ENCODE measurements around the gene PGM1. TPM values are rescaled to one million over a fixed set of nuclear protein-coding genes. Genes with fewer than 3 reads are reported as not detected.

The PGM1 gene
- total RNA-seq, 3 donors from 2014 or later (not counting 1 experiment from before 2014, with no cell fraction given): 23.5 to 31.4 (median 23.7) TPM

DNA sequence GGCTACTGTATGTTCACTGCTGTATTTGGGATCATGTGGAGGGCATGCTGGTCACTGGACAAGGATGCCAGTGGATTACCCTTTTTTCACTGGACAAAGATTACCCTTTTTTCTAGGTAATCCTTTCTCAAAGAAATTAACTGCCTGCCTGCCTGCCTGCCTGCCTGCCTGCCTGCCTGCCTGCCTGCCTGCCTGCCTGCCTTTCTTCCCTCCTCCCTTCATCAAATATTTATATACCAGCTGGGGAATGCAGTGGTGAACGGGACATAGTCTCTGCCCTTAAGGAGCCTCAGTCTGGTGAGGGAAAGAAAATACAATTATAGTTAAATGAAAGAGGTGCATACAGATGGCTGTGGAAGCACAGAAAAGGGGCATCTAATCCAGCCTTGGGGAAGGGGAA lies 85.0 kb downstream of the PGM1 start:
- Mint-ChIP-seq H3K27ac (no peak overlapping the region), H3K4me1 (no peaks in the 10 kb centered on the region), H3K9me3 (no peaks in the 10 kb centered on the region), H3K27me3 (ENCODE audit: low read depth in 2 of 2) (peaks cover 0 to 2% of the 10 kb centered on the region in 2 donors), H3K4me3 (no peak overlapping the region), H3K36me3 (no peaks in the 10 kb centered on the region)
- Histone ChIP-seq H3K36me3 (ENCODE audit: control insufficient read depth, insufficient read depth, low read length) (no peaks in the 10 kb centered on the region), H3K4me1 (ENCODE audit: control insufficient read depth, insufficient read depth, low read length) (no peaks in the 10 kb centered on the region), H3K27me3 (ENCODE audit: control insufficient read depth, insufficient read depth, low read length) (no peaks in the 10 kb centered on the region), H3K9me3 (ENCODE audit: control insufficient read depth, insufficient read depth, low read length) (no peaks in the 10 kb centered on the region), H3K27ac (ENCODE audit: low read length) (no peak overlapping the region), H3K4me3 (ENCODE audit: low read length) (no peak overlapping the region)
- intact Hi-C loops (cut with micrococcal nuclease): no loop called here
- TF ChIP-seq, protein P1, sequence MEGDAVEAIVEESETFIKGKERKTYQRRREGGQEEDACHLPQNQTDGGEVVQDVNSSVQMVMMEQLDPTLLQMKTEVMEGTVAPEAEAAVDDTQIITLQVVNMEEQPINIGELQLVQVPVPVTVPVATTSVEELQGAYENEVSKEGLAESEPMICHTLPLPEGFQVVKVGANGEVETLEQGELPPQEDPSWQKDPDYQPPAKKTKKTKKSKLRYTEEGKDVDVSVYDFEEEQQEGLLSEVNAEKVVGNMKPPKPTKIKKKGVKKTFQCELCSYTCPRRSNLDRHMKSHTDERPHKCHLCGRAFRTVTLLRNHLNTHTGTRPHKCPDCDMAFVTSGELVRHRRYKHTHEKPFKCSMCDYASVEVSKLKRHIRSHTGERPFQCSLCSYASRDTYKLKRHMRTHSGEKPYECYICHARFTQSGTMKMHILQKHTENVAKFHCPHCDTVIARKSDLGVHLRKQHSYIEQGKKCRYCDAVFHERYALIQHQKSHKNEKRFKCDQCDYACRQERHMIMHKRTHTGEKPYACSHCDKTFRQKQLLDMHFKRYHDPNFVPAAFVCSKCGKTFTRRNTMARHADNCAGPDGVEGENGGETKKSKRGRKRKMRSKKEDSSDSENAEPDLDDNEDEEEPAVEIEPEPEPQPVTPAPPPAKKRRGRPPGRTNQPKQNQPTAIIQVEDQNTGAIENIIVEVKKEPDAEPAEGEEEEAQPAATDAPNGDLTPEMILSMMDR (IDR thresholded peaks at IDR 0.05): no peak
- ATAC-seq (no peak), DNase-seq (no peak)
- WGBS (ENCODE audit: insufficient coverage): 83% methylated on average over 1 of the region's 1 CpG

- no peak overlapping the region for H3K27ac Mint-ChIP-seq
- intact Hi-C loops (cut with micrococcal nuclease): no loop called here
- 95% methylated on average over 2 of the region's 2 CpGs for WGBS (ENCODE audit: insufficient coverage)
- no peaks in the 10 kb centered on the region for H3K36me3 Mint-ChIP-seq
- TF ChIP-seq, protein P1 (IDR thresholded peaks at IDR 0.05): no peak
- H3K27me3 Mint-ChIP-seq (ENCODE audit: low read depth in 2 of 2): peaks cover 0 to 2% of the 10 kb centered on the region in 2 donors
- DNase-seq (no peak), ATAC-seq (no peak)
- Histone ChIP-seq H3K4me3 (ENCODE audit: low read length) (no peak overlapping the region), H3K9me3 (ENCODE audit: control insufficient read depth, insufficient read depth, low read length) (no peaks in the 10 kb centered on the region), H3K27ac (ENCODE audit: low read length) (no peak overlapping the region), H3K27me3 (ENCODE audit: control insufficient read depth, insufficient read depth, low read length) (no peaks in the 10 kb centered on the region), H3K4me1 (ENCODE audit: control insufficient read depth, insufficient read depth, low read length) (no peaks in the 10 kb centered on the region), H3K36me3 (ENCODE audit: control insufficient read depth, insufficient read depth, low read length) (no peaks in the 10 kb centered on the region)
- H3K4me3 Mint-ChIP-seq: no peak overlapping the region
- no peaks in the 10 kb centered on the region for H3K9me3 Mint-ChIP-seq
- H3K4me1 Mint-ChIP-seq: no peaks in the 10 kb centered on the region
These were observed 85.9 kb downstream of the PGM1 start for GRCh38 chr1:63679076-63679475.

DNA sequence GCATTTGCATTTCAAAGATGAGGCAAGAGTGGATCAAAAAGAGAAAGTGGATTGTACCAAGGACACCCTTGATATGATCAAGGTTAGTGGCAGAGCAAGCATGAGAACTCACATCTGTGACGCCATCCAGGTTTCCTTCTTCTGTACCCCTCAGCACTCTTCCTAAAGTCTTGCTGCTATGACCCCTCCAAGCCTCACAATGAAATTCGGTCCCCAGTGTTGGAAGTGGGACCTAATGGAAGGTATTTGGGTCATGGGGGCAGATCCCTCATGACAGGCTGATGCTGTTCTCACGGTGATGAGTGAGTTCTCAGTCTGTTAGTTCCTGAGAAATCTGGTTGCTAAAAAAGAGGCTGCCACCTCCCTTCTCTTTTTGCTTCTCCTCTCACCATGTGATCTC lies 86.4 kb downstream of the PGM1 start:
- intact Hi-C loops (cut with micrococcal nuclease): no loop called here
- ATAC-seq: no peak
- 94% methylated on average over 3 of the region's 3 CpGs for WGBS (ENCODE audit: insufficient coverage)
- H3K4me3 ChIP-seq (ENCODE audit: low read length): no peak overlapping the region
- H3K27me3 ChIP-seq (ENCODE audit: control insufficient read depth, insufficient read depth, low read length): no peaks in the 10 kb centered on the region
- Mint-ChIP-seq H3K36me3 (no peaks in the 10 kb centered on the region), H3K4me3 (no peak overlapping the region), H3K9me3 (no peaks in the 10 kb centered on the region), H3K27me3 (ENCODE audit: low read depth in 2 of 2) (peaks cover 0 to 2% of the 10 kb centered on the region in 2 donors), H3K27ac (no peak overlapping the region), H3K4me1 (no peaks in the 10 kb centered on the region)
- no peaks in the 10 kb centered on the region for H3K36me3 ChIP-seq (ENCODE audit: control insufficient read depth, insufficient read depth, low read length)
- DNase-seq: no peak
- H3K27ac ChIP-seq (ENCODE audit: low read length): no peak overlapping the region
- TF ChIP-seq, protein P1 (IDR thresholded peaks at IDR 0.05): no peak
- no peaks in the 10 kb centered on the region for H3K9me3 ChIP-seq (ENCODE audit: control insufficient read depth, insufficient read depth, low read length)
- no peaks in the 10 kb centered on the region for H3K4me1 ChIP-seq (ENCODE audit: control insufficient read depth, insufficient read depth, low read length)

DNA sequence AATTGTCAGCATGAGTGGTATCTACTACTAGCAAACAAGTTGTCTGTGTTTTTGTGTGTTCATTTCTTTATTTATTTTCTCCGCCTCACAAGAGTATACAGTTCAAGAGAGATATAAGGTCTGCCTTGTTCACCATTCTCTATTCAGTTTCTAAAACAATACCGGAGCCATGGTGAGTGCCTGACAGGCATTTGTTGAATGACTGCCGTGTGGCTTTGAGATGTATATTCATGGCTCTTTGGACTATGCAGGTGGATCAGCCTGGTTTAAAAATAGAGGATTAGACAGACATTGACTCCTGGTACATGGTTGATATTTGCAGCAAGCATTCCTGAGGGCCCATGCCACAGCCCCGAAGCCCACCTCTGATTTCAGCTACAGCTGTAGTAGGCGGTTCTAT lies 89.7 kb downstream of the PGM1 start:
- Mint-ChIP-seq H3K4me3 (no peak overlapping the region), H3K36me3 (no peaks in the 10 kb centered on the region)
- H3K4me1 ChIP-seq (ENCODE audit: control insufficient read depth, insufficient read depth, low read length): no peaks in the 10 kb centered on the region

More for the DNA sequence above, 89.7 kb downstream of the PGM1 start:
- Mint-ChIP-seq H3K9me3 (no peaks in the 10 kb centered on the region), H3K27ac (no peak overlapping the region), H3K4me1 (no peaks in the 10 kb centered on the region), H3K27me3 (ENCODE audit: low read depth in 2 of 2) (peaks cover 0 to 2% of the 10 kb centered on the region in 2 donors)
- H3K9me3 ChIP-seq (ENCODE audit: control insufficient read depth, insufficient read depth, low read length): no peaks in the 10 kb centered on the region
- H3K36me3 ChIP-seq (ENCODE audit: control insufficient read depth, insufficient read depth, low read length): no peaks in the 10 kb centered on the region
- no peak overlapping the region for H3K4me3 ChIP-seq (ENCODE audit: low read length)
- WGBS (ENCODE audit: insufficient coverage): 95% methylated on average over 4 of the region's 5 CpGs
- no peak overlapping the region for H3K27ac ChIP-seq (ENCODE audit: low read length)
- DNase-seq: no peak
- intact Hi-C loops (cut with micrococcal nuclease): no loop called here
- TF ChIP-seq, protein P1 (IDR thresholded peaks at IDR 0.05): no peak
- H3K27me3 ChIP-seq (ENCODE audit: control insufficient read depth, insufficient read depth, low read length): no peaks in the 10 kb centered on the region
- ATAC-seq: no peak
